Measurements from ENCODE around the gene PURA. TPM values are rescaled to one million over a fixed set of nuclear protein-coding genes. Genes with fewer than 3 reads are reported as not detected.

The PURA gene
- total and polyA plus RNA-seq, 2 experiments from 2014 or later: 10.7 to 30.6 TPM

DNA sequence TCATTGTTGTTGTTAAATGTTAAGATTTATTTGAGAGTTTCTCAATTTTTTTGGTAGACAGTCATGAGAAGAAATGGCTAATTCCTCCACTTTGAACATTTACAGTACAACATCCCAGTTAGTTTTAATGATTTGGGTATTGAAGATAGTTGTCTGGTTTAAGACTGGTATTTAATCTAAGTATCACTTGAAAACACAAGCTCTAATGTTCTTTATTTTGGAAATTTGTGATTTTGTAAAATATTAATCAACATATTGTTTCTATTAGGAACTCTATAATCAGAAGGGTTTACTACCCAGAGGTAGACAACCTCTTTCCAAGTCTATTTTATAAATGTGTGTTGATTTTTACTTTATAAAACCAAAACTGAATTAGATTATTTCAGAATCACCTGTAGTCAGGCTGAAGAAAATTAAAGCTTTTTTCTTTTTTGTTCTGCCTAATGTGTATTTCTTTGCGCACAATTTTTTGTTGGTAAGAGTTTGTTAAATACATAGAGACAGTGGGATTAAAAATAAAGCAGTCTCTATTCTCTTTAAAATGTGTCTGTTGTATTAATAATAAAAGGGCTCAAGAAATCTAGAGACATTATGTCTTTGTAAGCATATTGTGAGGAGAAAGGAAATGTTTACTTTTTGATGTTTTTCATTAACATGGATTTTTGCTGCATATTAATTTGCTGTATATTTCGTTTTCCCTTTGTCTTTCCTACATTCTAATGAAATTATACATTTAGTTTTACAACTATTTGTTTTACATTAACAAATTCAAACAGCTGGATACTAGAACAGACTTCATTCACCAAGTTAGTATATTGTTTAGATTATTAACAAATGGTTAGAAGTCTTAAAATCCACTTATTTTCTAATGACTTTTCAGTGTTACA, 3.9 kb upstream of the PURA start:
- Histone ChIP-seq H3K9ac (peak overlapping the region; percentile 93), H3K4me3 (peak overlapping the region; percentile 84), H2AFZ (no peak overlapping the region), H4K20me1 (ENCODE audit: insufficient read depth) (peaks cover 4% of the 10 kb centered on the region; the same call in 1 of the 2 replicates), H3K4me2 (ENCODE audit: unreplicated experiment) (peak overlapping the region; percentile 85), H3K79me2 (ENCODE audit: insufficient read depth) (peaks cover 65% of the 10 kb centered on the region), H3K27ac (peak overlapping the region; percentile 91), H3K9me3 (ENCODE audit: low read depth) (no peaks in the 10 kb centered on the region), H3K4me1 (ENCODE audit: insufficient read depth) (peaks cover 32% of the 10 kb centered on the region), H3K9me2 (ENCODE audit: insufficient read depth) (no peaks in the 10 kb centered on the region), H3F3A (ENCODE audit: insufficient read depth) (peaks cover 39% of the 10 kb centered on the region), H3K36me3 (ENCODE audit: low read depth) (no peaks in the 10 kb centered on the region), H3K27me3 (replicated peaks; ENCODE audit: insufficient read depth) (no peaks in the 10 kb centered on the region)
- 94 to 95% methylated on average over 2 of the region's 2 CpGs for WGBS, 2 experiments (ENCODE audit: low coverage in 1 of 2, low lambda C conversion rate in 2 of 2, missing lambda C conversion rate in 2 of 2)
- peak; percentile 78 for DNase-seq
- in situ Hi-C loops (cut with MboI): no loop called here
- no peak for TF ChIP-seq EZH2 (IDR thresholded peaks at IDR 0.05; ENCODE audit: insufficient read depth, poor library complexity, severe bottlenecking)
- no peak for TF ChIP-seq EZH2phosphoT487 (IDR thresholded peaks at IDR 0.05; ENCODE audit: insufficient read depth, low read depth)

DNA sequence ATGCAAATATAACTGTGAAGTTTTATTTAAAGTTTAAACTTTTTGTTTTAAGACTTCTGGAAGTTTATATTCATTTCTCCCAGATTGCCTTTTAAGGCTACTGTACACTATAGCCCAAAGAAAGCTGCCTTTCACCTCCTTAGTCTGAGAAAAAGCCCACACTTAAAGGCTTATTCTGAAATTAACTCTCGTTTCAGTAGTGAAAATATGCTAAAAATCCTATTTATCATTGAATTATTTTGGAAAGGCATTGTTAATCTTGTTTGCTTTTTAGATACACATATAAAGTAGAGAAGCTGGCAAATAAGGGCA, 3.3 kb upstream of the PURA start:
- peaks cover 7% of the 10 kb centered on the region; the same call in 1 of the 2 replicates for H4K20me1 ChIP-seq (ENCODE audit: insufficient read depth)
- peaks cover 71% of the 10 kb centered on the region for H3K79me2 ChIP-seq (ENCODE audit: insufficient read depth)
- 52 to 60% methylated on average over 1 of the region's 1 CpG for WGBS, 2 experiments (ENCODE audit: low coverage in 1 of 2, low lambda C conversion rate in 2 of 2, missing lambda C conversion rate in 2 of 2)
- in situ Hi-C loops (cut with MboI): no loop called here
- H3F3A ChIP-seq (ENCODE audit: insufficient read depth): peaks cover 37% of the 10 kb centered on the region
- no peaks in the 10 kb centered on the region for H3K27me3 ChIP-seq (replicated peaks; ENCODE audit: insufficient read depth)
- H2AFZ ChIP-seq: no peak overlapping the region
- H3K4me3 ChIP-seq: peak overlapping the region; percentile 84
- H3K4me2 ChIP-seq (ENCODE audit: unreplicated experiment): peak overlapping the region; percentile 85
- H3K9me2 ChIP-seq (ENCODE audit: insufficient read depth): no peaks in the 10 kb centered on the region
- H3K9ac ChIP-seq: peak overlapping the region; percentile 93
- no peak for TF ChIP-seq EZH2 (IDR thresholded peaks at IDR 0.05; ENCODE audit: insufficient read depth, poor library complexity, severe bottlenecking)
- no peaks in the 10 kb centered on the region for H3K9me3 ChIP-seq (ENCODE audit: low read depth)
- DNase-seq: no peak
- H3K4me1 ChIP-seq (ENCODE audit: insufficient read depth): peaks cover 38% of the 10 kb centered on the region
- H3K27ac ChIP-seq: peak overlapping the region; percentile 91
- H3K36me3 ChIP-seq (ENCODE audit: low read depth): no peaks in the 10 kb centered on the region; the same call in 1 of the 2 replicates

DNA sequence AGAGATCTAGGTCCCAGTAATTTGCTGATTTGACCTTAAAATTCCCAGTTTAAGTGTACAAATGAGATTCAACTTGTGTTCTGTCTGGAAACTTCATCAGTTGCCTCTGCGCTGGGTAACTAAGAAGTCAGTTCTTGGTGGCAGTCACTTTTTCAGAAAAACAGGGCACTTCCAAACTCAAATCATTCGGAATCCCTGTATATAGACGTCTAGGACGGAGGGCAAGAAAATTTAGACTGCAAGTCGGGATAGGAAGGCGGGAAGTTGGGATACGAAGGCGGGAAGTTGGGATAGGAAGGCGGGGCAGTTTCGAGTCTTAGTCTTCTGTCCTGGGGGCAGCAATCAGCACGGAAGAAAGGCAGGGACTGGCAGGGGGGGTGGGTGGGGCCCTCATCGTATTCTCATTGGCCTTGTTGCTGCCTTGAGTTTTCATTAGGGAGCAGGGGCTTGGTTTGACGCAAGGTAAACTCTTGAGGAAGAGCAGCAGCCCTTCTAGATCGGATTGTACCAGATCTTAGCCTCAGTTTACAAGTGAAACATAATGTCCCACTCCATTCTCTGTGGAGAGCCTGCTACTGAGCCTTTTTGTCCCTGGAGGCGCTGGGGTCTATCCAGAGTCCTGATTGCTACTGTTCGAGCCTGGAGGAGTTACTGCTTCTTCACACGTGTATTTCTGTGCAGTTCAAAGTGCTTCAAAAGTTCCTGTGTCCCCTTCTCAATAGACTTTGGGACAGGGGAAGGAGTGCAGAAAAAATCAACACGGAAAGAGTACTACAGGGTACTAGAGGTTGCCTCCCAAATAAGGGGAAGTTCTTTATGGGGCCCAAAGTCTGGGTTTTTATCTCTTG, 2.7 kb upstream of the PURA start:
- H3K36me3 ChIP-seq (ENCODE audit: low read depth): no peaks in the 10 kb centered on the region; the same call in 1 of the 2 replicates
- in situ Hi-C loops (cut with MboI): no loop called here
- peaks cover 77% of the 10 kb centered on the region for H3K79me2 ChIP-seq (ENCODE audit: insufficient read depth)
- WGBS, 2 experiments (ENCODE audit: low coverage in 1 of 2, low lambda C conversion rate in 2 of 2, missing lambda C conversion rate in 2 of 2): 79 to 84% methylated on average over 18 of the region's 18 CpGs
- no peak overlapping the region for H2AFZ ChIP-seq
- no peak for TF ChIP-seq EZH2phosphoT487 (IDR thresholded peaks at IDR 0.05; ENCODE audit: insufficient read depth, low read depth)
- TF ChIP-seq EZH2 (IDR thresholded peaks at IDR 0.05; ENCODE audit: insufficient read depth, poor library complexity, severe bottlenecking): no peak
- peaks cover 31% of the 10 kb centered on the region for H3F3A ChIP-seq (ENCODE audit: insufficient read depth)
- no peaks in the 10 kb centered on the region for H3K27me3 ChIP-seq (replicated peaks; ENCODE audit: insufficient read depth)
- DNase-seq: peak; percentile 17
- H3K4me3 ChIP-seq: no peak overlapping the region
- peak overlapping the region; percentile 85 for H3K4me2 ChIP-seq (ENCODE audit: unreplicated experiment)
- 0 out of 2 replicates have a peak overlapping the region, but pooled peaks have one; percentile 93 for H3K9ac ChIP-seq
- H3K27ac ChIP-seq: no peak overlapping the region
- no peaks in the 10 kb centered on the region for H3K9me2 ChIP-seq (ENCODE audit: insufficient read depth)
- peaks cover 10% of the 10 kb centered on the region; the same call in 1 of the 2 replicates for H4K20me1 ChIP-seq (ENCODE audit: insufficient read depth)
- H3K4me1 ChIP-seq (ENCODE audit: insufficient read depth): peaks cover 42% of the 10 kb centered on the region
- H3K9me3 ChIP-seq (ENCODE audit: low read depth): no peaks in the 10 kb centered on the region

DNA sequence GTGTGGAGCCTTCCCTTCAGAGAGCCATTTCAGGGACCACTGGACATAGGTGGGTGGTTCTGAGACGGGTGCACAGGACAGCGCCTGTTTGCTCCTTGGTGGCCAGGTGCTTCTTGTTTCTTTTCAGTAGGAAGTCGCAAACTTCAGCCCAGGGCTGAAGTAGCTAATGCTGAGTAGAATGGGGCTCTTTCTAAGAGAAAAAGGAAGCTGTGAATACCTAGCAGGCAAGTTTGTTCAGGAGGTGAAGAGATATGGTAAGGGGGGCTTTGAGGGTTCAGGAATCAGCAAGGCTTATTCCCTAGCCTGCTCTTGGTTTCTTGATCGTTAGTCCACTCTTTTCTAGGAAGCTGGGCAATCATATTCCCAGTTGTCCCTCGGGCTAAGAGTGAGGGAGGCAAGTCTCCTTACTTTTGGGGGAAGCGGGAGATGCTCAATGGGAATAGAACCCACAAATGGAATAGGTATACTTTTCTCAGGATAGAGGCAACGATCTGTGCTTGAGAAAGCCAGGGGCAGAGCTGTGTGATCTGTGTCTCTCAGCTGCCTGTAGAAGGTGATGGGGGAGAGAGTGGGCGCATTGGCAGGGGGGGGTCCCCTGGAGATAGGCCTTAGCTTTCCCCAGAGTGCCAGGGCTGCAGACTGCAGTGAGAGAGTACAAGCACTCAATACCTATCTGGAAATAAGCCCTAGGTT, 1.9 kb upstream of the PURA start:
- TF ChIP-seq EZH2 (IDR thresholded peaks at IDR 0.05; ENCODE audit: insufficient read depth, poor library complexity, severe bottlenecking) (no peak), EZH2phosphoT487 (IDR thresholded peaks at IDR 0.05; ENCODE audit: insufficient read depth, low read depth) (no peak)
- Histone ChIP-seq H3K4me1 (ENCODE audit: insufficient read depth) (peaks cover 43% of the 10 kb centered on the region), H3K79me2 (ENCODE audit: insufficient read depth) (peaks cover 85% of the 10 kb centered on the region), H3K27ac (peak overlapping the region; percentile 69), H3K36me3 (ENCODE audit: low read depth) (no peaks in the 10 kb centered on the region; the same call in 1 of the 2 replicates), H3K9ac (peak overlapping the region; percentile 89; the same call in 1 of the 2 replicates), H3F3A (ENCODE audit: insufficient read depth) (peaks cover 23% of the 10 kb centered on the region), H2AFZ (no peak overlapping the region), H3K9me2 (ENCODE audit: insufficient read depth) (no peaks in the 10 kb centered on the region), H3K27me3 (replicated peaks; ENCODE audit: insufficient read depth) (no peaks in the 10 kb centered on the region), H3K9me3 (ENCODE audit: low read depth) (no peaks in the 10 kb centered on the region), H4K20me1 (ENCODE audit: insufficient read depth) (peaks cover 15% of the 10 kb centered on the region; the same call in 1 of the 2 replicates), H3K4me3 (peak overlapping the region; percentile 78), H3K4me2 (ENCODE audit: unreplicated experiment) (peak overlapping the region; percentile 89)
- 68 to 70% methylated on average over 8 of the region's 8 CpGs for WGBS, 2 experiments (ENCODE audit: low coverage in 1 of 2, low lambda C conversion rate in 2 of 2, missing lambda C conversion rate in 2 of 2)
- no peak for DNase-seq
- in situ Hi-C loops (cut with MboI): no loop called here

All from GM23248 (cell line).